Measurements from ENCODE around the gene TFF2.

The TFF2 gene

GRCh38 chr21:42306366-42307035, 44.3 kb downstream of the TFF2 start:
- Mint-ChIP-seq H3K36me3 (no peaks in the 10 kb centered on the region), H3K9me3 (ENCODE audit: low read depth) (no peaks in the 10 kb centered on the region), H3K4me1 (ENCODE audit: low read depth) (peaks cover 17% of the 10 kb centered on the region), H3K4me3 (no peak overlapping the region), H3K27me3 (no peaks in the 10 kb centered on the region), H3K27ac (no peak overlapping the region)

GRCh38 chr21:42305707-42306147, 45.1 kb downstream of the TFF2 start:
- no peaks in the 10 kb centered on the region for H3K9me3 Mint-ChIP-seq (ENCODE audit: low read depth)
- H3K27ac Mint-ChIP-seq = no peak overlapping the region
- H3K4me1 Mint-ChIP-seq (ENCODE audit: low read depth) = peaks cover 17% of the 10 kb centered on the region
- H3K27me3 Mint-ChIP-seq = no peaks in the 10 kb centered on the region
- H3K4me3 Mint-ChIP-seq = no peak overlapping the region
- no peaks in the 10 kb centered on the region for H3K36me3 Mint-ChIP-seq

GRCh38 chr21:42304556-42305454, 46.0 kb downstream of the TFF2 start:
- no peak overlapping the region for H3K4me3 Mint-ChIP-seq
- H3K27me3 Mint-ChIP-seq = no peaks in the 10 kb centered on the region
- H3K4me1 Mint-ChIP-seq (ENCODE audit: low read depth) = peaks cover 22% of the 10 kb centered on the region
- H3K27ac Mint-ChIP-seq = no peak overlapping the region
- H3K9me3 Mint-ChIP-seq (ENCODE audit: low read depth) = no peaks in the 10 kb centered on the region
- no peaks in the 10 kb centered on the region for H3K36me3 Mint-ChIP-seq

- Mint-ChIP-seq H3K4me1 (ENCODE audit: low read depth) (peaks cover 27% of the 10 kb centered on the region), H3K4me3 (no peak overlapping the region), H3K9me3 (ENCODE audit: low read depth) (no peaks in the 10 kb centered on the region), H3K27me3 (no peaks in the 10 kb centered on the region), H3K36me3 (no peaks in the 10 kb centered on the region), H3K27ac (no peak overlapping the region)
Observed at GRCh38 chr21:42303443-42303842, 47.4 kb downstream of the TFF2 start.

- Mint-ChIP-seq H3K36me3 (no peaks in the 10 kb centered on the region), H3K27me3 (no peaks in the 10 kb centered on the region), H3K27ac (no peak overlapping the region), H3K4me1 (ENCODE audit: low read depth) (peaks cover 27% of the 10 kb centered on the region), H3K4me3 (no peak overlapping the region), H3K9me3 (ENCODE audit: low read depth) (no peaks in the 10 kb centered on the region)
Observed at GRCh38 chr21:42302794-42303193, 48.0 kb downstream of the TFF2 start.

GRCh38 chr21:42302076-42302650, 48.6 kb downstream of the TFF2 start:
- Mint-ChIP-seq H3K27ac (no peak overlapping the region), H3K4me1 (ENCODE audit: low read depth) (peaks cover 26% of the 10 kb centered on the region), H3K27me3 (no peaks in the 10 kb centered on the region), H3K9me3 (ENCODE audit: low read depth) (no peaks in the 10 kb centered on the region), H3K36me3 (no peaks in the 10 kb centered on the region), H3K4me3 (no peak overlapping the region)

GRCh38 chr21:42301371-42302075, 49.3 kb downstream of the TFF2 start:
- no peaks in the 10 kb centered on the region for H3K27me3 Mint-ChIP-seq
- H3K4me1 Mint-ChIP-seq (ENCODE audit: low read depth) = peaks cover 19% of the 10 kb centered on the region
- no peak overlapping the region for H3K4me3 Mint-ChIP-seq
- H3K27ac Mint-ChIP-seq = no peak overlapping the region
- H3K36me3 Mint-ChIP-seq = no peaks in the 10 kb centered on the region
- H3K9me3 Mint-ChIP-seq (ENCODE audit: low read depth) = no peaks in the 10 kb centered on the region

GRCh38 chr21:42300956-42301355, 49.8 kb downstream of the TFF2 start:
- no peaks in the 10 kb centered on the region for H3K27me3 Mint-ChIP-seq
- no peaks in the 10 kb centered on the region for H3K9me3 Mint-ChIP-seq (ENCODE audit: low read depth)
- H3K4me1 Mint-ChIP-seq (ENCODE audit: low read depth) = peaks cover 18% of the 10 kb centered on the region
- no peaks in the 10 kb centered on the region for H3K36me3 Mint-ChIP-seq
- H3K4me3 Mint-ChIP-seq = no peak overlapping the region
- no peak overlapping the region for H3K27ac Mint-ChIP-seq

- H3K27ac Mint-ChIP-seq = no peak overlapping the region
Observed at GRCh38 chr21:42300045-42300583, 50.7 kb downstream of the TFF2 start.

GRCh38 chr21:42299324-42300044, 51.3 kb downstream of the TFF2 start:
- H3K27me3 Mint-ChIP-seq = no peaks in the 10 kb centered on the region
- no peak overlapping the region for H3K27ac Mint-ChIP-seq
- H3K36me3 Mint-ChIP-seq = no peaks in the 10 kb centered on the region
- H3K4me3 Mint-ChIP-seq = no peak overlapping the region
- no peaks in the 10 kb centered on the region for H3K9me3 Mint-ChIP-seq (ENCODE audit: low read depth)
- H3K4me1 Mint-ChIP-seq (ENCODE audit: low read depth) = peaks cover 18% of the 10 kb centered on the region

More at GRCh38 chr21:42300045-42300583, 50.7 kb downstream of the TFF2 start:
- H3K27me3 Mint-ChIP-seq = no peaks in the 10 kb centered on the region
- no peaks in the 10 kb centered on the region for H3K9me3 Mint-ChIP-seq (ENCODE audit: low read depth)
- no peaks in the 10 kb centered on the region for H3K36me3 Mint-ChIP-seq
- H3K4me1 Mint-ChIP-seq (ENCODE audit: low read depth) = peaks cover 18% of the 10 kb centered on the region
- H3K4me3 Mint-ChIP-seq = no peak overlapping the region

- Mint-ChIP-seq H3K4me1 (ENCODE audit: low read depth) (peaks cover 18% of the 10 kb centered on the region), H3K36me3 (no peaks in the 10 kb centered on the region), H3K9me3 (ENCODE audit: low read depth) (no peaks in the 10 kb centered on the region), H3K4me3 (no peak overlapping the region), H3K27ac (no peak overlapping the region), H3K27me3 (no peaks in the 10 kb centered on the region)
Observed at GRCh38 chr21:42298657-42299056, 52.1 kb downstream of the TFF2 start.

- H3K27ac Mint-ChIP-seq = no peak overlapping the region
- no peaks in the 10 kb centered on the region for H3K27me3 Mint-ChIP-seq
- peaks cover 18% of the 10 kb centered on the region for H3K4me1 Mint-ChIP-seq (ENCODE audit: low read depth)
- no peak overlapping the region for H3K4me3 Mint-ChIP-seq
- H3K9me3 Mint-ChIP-seq (ENCODE audit: low read depth) = no peaks in the 10 kb centered on the region
- no peaks in the 10 kb centered on the region for H3K36me3 Mint-ChIP-seq
Observed at GRCh38 chr21:42298237-42298636, 52.6 kb downstream of the TFF2 start.

- H3K9me3 Mint-ChIP-seq (ENCODE audit: low read depth) = no peaks in the 10 kb centered on the region
- H3K27me3 Mint-ChIP-seq = no peaks in the 10 kb centered on the region
- H3K27ac Mint-ChIP-seq = no peak overlapping the region
- H3K4me3 Mint-ChIP-seq = no peak overlapping the region
- no peaks in the 10 kb centered on the region for H3K36me3 Mint-ChIP-seq
- H3K4me1 Mint-ChIP-seq (ENCODE audit: low read depth) = peaks cover 18% of the 10 kb centered on the region
Observed at GRCh38 chr21:42297377-42297776, 53.4 kb downstream of the TFF2 start.

GRCh38 chr21:42296501-42296900, 54.3 kb downstream of the TFF2 start:
- Mint-ChIP-seq H3K4me3 (no peak overlapping the region), H3K36me3 (no peaks in the 10 kb centered on the region), H3K27ac (no peak overlapping the region), H3K9me3 (ENCODE audit: low read depth) (no peaks in the 10 kb centered on the region), H3K27me3 (no peaks in the 10 kb centered on the region), H3K4me1 (ENCODE audit: low read depth) (peaks cover 18% of the 10 kb centered on the region)
